HepG2 (cell line): Measurements from ENCODE around the gene SNX27. TPM values are rescaled to one million over a fixed set of nuclear protein-coding genes. Genes with fewer than 3 reads are reported as not detected.
A peak's percentile ranks its signal among the peaks of the same experiment; 100 is the strongest.

ENCODE experiments used
- AHR ChIP-seq: IDR thresholded peaks from 2 replicates; pipeline ENCODE4 v1.6.1; 2018; ENCODE audit warnings: missing genetic modification reagents, missing compliant biosample characterization
- FOXO1 ChIP-seq: sonication (generic); formaldehyde crosslinking; IDR thresholded peaks from 2 replicates; pipeline ENCODE4 v1.4.0; 2020; ENCODE audit warnings: missing genetic modification reagents
- GATAD2A ChIP-seq: IDR thresholded peaks from 2 replicates; pipeline ENCODE4 v1.6.1; 2016
- HDAC1 ChIP-seq: sonication (generic); formaldehyde crosslinking; IDR thresholded peaks from 2 replicates; pipeline ENCODE4 v1.5.1; 2020; ENCODE audit warnings: mild to moderate bottlenecking, missing genetic modification reagents
- HNF4G ChIP-seq, 2 experiments: sonication (generic) in 1 of 2; formaldehyde crosslinking in 1 of 2; IDR thresholded peaks; 2 replicates each; pipeline versions ENCODE4 v1.4.0 to v1.6.1; 2011 to 2020; ENCODE audit warnings: borderline replicate concordance in 2 of 2, low read depth in 2 of 2, mild to moderate bottlenecking in 2 of 2, low read length in 1 of 2, missing genetic modification reagents in 1 of 2, moderate library complexity in 1 of 2
- MEIS1 ChIP-seq: sonication (generic); formaldehyde crosslinking; IDR thresholded peaks from 2 replicates; pipeline ENCODE4 v1.9.0; 2021; ENCODE audit warnings: mild to moderate bottlenecking, missing genetic modification reagents, moderate library complexity, borderline replicate concordance
- MEIS2 ChIP-seq: sonication (generic); formaldehyde crosslinking; IDR thresholded peaks from 2 replicates; pipeline ENCODE4 v1.9.0; 2021; ENCODE audit warnings: mild to moderate bottlenecking, missing genetic modification reagents
- PAF1 ChIP-seq: IDR thresholded peaks from 2 replicates; pipeline ENCODE4 v1.6.1; 2016; ENCODE audit warnings: missing genetic modification reagents, missing compliant biosample characterization
- SOX13 ChIP-seq, 3 experiments: fragments of 450-650 bp in 1 of 3; sonication (generic) in 1 of 3; formaldehyde crosslinking in 1 of 3; IDR thresholded peaks in 2 of 3; conservative IDR thresholded peaks in 1 of 3; 2 replicates each; pipeline versions ENCODE4 v1.5.0 to v1.6.1; 2016 to 2020; ENCODE audit warnings: antibody characterized with exemption in 1 of 3, mild to moderate bottlenecking in 1 of 3, missing compliant biosample characterization in 1 of 3, missing genetic modification reagents in 1 of 3, moderate library complexity in 1 of 3
- SOX5 ChIP-seq: IDR thresholded peaks from 2 replicates; pipeline ENCODE4 v1.6.1; 2016; ENCODE audit warnings: borderline replicate concordance
- SOX6 ChIP-seq, 2 experiments: fragments of 450-650 bp in 1 of 2; sonication (generic) in 1 of 2; formaldehyde crosslinking in 1 of 2; IDR thresholded peaks; 2 replicates each; pipeline versions ENCODE4 v1.4.0 to v1.6.1; 2017 to 2020; ENCODE audit warnings: antibody characterized with exemption in 1 of 2, mild to moderate bottlenecking in 1 of 2, missing genetic modification reagents in 1 of 2
- TEAD2 ChIP-seq: sonication (generic); formaldehyde crosslinking; IDR thresholded peaks from 2 replicates; pipeline ENCODE4 v1.9.0; 2021; ENCODE audit warnings: missing genetic modification reagents
- polyA plus RNA-seq, 8 experiments: library from polyadenylated mRNA; depleted of rRNA in 3 of 8; stranded (reverse) in 7 of 8; unstranded in 1 of 8; fragments of >200 nt; fragmentation: Illumina TruSeq in 4 of 8; extraction: Trizol in 4 of 8; gene quantifications; 2 replicates each; pipeline versions ENCODE4 v1.2.1 to v1.2.3, GENCODE V29; 2011 to 2016; ENCODE audit warnings: low read depth in 4 of 8, missing spikeins in 1 of 8, mixed read lengths in 1 of 8; ENCODE audit not compliant: insufficient read depth in 1 of 8
- total RNA-seq, 5 experiments: library from RNA; depleted of rRNA; stranded (reverse); fragments of >200 nt; fragmentation: Illumina TruSeq; extraction: Trizol; gene quantifications; 2 replicates each; pipeline ENCODE4 v1.2.3, GENCODE V29; 2016; ENCODE audit warnings: low read depth in 1 of 5
- TF ChIP-seq, protein P1 (sequence below): sonication (generic); formaldehyde crosslinking; IDR thresholded peaks from 2 replicates; pipeline ENCODE4 v1.4.0; 2020; ENCODE audit warnings: mild to moderate bottlenecking, missing genetic modification reagents
- TF ChIP-seq, protein P2 (sequence below): sonication (generic); formaldehyde crosslinking; IDR thresholded peaks from 2 replicates; pipeline ENCODE4 v1.5.1; 2020; ENCODE audit warnings: mild to moderate bottlenecking, missing genetic modification reagents, moderate library complexity
- TF ChIP-seq, protein P3 (sequence below): sonication (generic); formaldehyde crosslinking; conservative IDR thresholded peaks from 2 replicates; pipeline ENCODE4 v1.4.0; 2020; ENCODE audit warnings: mild to moderate bottlenecking, missing genetic modification reagents, moderate library complexity

SNX27 gene
- total and polyA plus RNA-seq, 2 of the 13 experiments (the other 11 are each of a cell fraction or from before 2014, with no cell fraction given): 14.4 to 17.8 TPM

DNA sequence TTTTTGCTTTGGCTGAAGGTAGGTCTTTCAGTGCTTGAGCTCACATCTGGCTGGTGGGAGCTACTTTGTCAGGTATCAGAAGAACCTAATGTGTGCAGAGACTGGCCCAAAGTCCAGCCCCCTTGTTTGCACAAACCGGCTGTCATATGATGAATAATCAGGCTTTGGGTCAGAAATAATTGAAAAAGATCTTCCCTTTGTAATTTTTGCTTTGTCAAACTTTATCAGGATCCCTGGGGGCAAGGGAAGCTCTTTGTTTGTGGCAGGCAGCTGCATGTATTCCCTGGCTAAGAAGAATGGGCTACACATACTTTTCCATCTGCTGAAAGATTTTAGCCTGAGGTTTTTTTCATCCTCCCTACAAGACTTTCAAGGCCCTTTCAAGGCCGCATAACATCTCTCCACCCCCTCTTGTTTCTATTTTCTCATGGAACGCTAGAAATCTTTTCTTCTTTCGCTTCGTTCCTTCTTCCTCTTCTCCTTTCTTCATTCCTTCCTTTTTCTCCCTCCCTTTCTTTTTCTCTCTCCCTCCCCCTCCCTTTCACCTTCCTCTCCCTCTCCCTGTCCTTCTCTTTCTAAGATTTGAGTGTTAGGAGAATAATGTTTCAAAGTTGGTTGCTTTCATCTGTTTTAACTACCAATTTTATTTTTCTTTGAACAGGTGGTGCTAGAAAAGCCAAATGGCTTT lies 46.2 kb upstream of the SNX27 start (continued):
- TF ChIP-seq SOX5 (CRISPR knock-in tag) (peak; percentile 48), MEIS2 (CRISPR knock-in tag) (no peak), FOXO1 (CRISPR knock-in tag) (no peak), HNF4G (IDR thresholded peaks at IDR 0.05; ENCODE audit: borderline replicate concordance, low read depth, low read length) (0 out of 2 replicates have a peak, but pooled peaks have one; percentile 29), HNF4G (CRISPR knock-in tag; IDR thresholded peaks at IDR 0.05; ENCODE audit: borderline replicate concordance, low read depth) (no peak), AHR (CRISPR knock-in tag) (no peak), PAF1 (CRISPR knock-in tag) (no peak), MEIS1 (CRISPR knock-in tag) (0 out of 2 replicates have a peak, but pooled peaks have one; percentile 38), SOX6 (IDR thresholded peaks at IDR 0.05) (no peak), SOX6 (CRISPR knock-in tag; IDR thresholded peaks at IDR 0.05) (peak; percentile 58), HDAC1 (CRISPR knock-in tag) (peak; percentile 19; the same call in 1 of the 2 replicates), TEAD2 (CRISPR knock-in tag) (no peak), SOX13 (IDR thresholded peaks at IDR 0.05) (peak; percentile 37; the same call in 1 of the 2 replicates), SOX13 (CRISPR knock-in tag; conservative IDR thresholded peaks at IDR 0.05 in 1 of 2, IDR thresholded peaks at IDR 0.05 in 1 of 2) (peak in 1 of 2 experiments; percentile 60; a peak in 2 of 4 replicates), GATAD2A (CRISPR knock-in tag) (0 out of 2 replicates have a peak, but pooled peaks have one; percentile 27)
- TF ChIP-seq, protein P1, sequence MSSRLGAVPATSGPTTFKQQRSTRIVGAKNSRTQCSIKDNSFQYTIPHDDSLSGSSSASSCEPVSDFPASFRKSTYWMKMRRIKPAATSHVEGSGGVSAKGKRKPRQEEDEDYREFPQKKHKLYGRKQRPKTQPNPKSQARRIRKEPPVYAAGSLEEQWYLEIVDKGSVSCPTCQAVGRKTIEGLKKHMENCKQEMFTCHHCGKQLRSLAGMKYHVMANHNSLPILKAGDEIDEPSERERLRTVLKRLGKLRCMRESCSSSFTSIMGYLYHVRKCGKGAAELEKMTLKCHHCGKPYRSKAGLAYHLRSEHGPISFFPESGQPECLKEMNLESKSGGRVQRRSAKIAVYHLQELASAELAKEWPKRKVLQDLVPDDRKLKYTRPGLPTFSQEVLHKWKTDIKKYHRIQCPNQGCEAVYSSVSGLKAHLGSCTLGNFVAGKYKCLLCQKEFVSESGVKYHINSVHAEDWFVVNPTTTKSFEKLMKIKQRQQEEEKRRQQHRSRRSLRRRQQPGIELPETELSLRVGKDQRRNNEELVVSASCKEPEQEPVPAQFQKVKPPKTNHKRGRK (CRISPR knock-in tag): peak; percentile 73; the same call in 1 of the 2 replicates
- TF ChIP-seq, protein P2, sequence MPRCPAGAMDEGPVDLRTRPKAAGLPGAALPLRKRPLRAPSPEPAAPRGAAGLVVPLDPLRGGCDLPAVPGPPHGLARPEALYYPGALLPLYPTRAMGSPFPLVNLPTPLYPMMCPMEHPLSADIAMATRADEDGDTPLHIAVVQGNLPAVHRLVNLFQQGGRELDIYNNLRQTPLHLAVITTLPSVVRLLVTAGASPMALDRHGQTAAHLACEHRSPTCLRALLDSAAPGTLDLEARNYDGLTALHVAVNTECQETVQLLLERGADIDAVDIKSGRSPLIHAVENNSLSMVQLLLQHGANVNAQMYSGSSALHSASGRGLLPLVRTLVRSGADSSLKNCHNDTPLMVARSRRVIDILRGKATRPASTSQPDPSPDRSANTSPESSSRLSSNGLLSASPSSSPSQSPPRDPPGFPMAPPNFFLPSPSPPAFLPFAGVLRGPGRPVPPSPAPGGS (CRISPR knock-in tag): no peak
- TF ChIP-seq, protein P3, sequence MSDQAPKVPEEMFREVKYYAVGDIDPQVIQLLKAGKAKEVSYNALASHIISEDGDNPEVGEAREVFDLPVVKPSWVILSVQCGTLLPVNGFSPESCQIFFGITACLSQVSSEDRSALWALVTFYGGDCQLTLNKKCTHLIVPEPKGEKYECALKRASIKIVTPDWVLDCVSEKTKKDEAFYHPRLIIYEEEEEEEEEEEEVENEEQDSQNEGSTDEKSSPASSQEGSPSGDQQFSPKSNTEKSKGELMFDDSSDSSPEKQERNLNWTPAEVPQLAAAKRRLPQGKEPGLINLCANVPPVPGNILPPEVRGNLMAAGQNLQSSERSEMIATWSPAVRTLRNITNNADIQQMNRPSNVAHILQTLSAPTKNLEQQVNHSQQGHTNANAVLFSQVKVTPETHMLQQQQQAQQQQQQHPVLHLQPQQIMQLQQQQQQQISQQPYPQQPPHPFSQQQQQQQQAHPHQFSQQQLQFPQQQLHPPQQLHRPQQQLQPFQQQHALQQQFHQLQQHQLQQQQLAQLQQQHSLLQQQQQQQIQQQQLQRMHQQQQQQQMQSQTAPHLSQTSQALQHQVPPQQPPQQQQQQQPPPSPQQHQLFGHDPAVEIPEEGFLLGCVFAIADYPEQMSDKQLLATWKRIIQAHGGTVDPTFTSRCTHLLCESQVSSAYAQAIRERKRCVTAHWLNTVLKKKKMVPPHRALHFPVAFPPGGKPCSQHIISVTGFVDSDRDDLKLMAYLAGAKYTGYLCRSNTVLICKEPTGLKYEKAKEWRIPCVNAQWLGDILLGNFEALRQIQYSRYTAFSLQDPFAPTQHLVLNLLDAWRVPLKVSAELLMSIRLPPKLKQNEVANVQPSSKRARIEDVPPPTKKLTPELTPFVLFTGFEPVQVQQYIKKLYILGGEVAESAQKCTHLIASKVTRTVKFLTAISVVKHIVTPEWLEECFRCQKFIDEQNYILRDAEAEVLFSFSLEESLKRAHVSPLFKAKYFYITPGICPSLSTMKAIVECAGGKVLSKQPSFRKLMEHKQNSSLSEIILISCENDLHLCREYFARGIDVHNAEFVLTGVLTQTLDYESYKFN (CRISPR knock-in tag): peak; percentile 58
